NAMALWA (cell line): ENCODE results near the gene SIDT1.

ENCODE experiments used
- DNase-seq: peaks from one replicate; pipeline ENCODE4 v3.0.0-alpha.2; 2015; ENCODE audit warnings: low spot score

SIDT1 gene

GRCh38 chr3:113597596-113598354 is 65.4 kb downstream of the SIDT1 start:
- DNase-seq, result no peak

DNA sequence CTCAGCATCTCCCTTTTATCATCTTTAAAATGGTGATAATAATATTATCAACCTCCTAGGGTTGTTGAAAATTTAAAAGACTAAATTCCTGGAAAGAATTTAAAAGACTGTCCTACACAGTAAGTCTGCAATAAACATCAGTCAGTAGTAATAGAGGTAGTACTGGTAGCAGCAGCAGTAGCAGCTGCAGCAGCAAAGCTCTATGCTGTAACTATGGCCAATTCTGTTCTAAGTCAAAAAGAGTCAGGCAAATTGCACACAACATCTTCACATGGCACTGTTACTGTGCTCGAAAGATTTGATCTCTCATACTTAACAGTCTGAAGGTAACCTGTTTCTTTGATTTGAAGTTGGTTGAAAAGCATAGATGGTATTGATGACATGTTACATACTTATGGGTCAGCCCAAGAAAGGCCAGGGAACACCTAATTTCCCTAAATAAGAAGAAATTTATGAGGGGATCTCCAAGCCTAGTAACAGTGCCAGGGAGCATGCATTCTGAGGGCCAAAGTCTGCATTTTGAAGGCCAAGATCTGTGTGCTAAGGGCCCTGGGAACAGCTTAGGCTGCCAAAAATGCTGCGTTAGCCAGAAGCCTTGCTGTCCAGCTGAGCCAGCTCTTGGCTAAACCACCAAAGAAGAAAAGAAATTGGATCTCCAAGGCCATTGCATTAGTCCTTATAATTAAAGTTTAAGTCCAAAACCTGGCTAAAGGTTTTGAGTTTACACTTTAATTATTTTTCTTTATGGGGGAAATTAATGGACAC is 68.2 kb downstream of the SIDT1 start:
- no peak for DNase-seq

- DNase-seq, result no peak
Observed at GRCh38 chr3:113601240-113601639, 68.9 kb downstream of the SIDT1 start.

GRCh38 chr3:113602256-113602655 is 69.9 kb downstream of the SIDT1 start:
- DNase-seq, result no peak

DNA sequence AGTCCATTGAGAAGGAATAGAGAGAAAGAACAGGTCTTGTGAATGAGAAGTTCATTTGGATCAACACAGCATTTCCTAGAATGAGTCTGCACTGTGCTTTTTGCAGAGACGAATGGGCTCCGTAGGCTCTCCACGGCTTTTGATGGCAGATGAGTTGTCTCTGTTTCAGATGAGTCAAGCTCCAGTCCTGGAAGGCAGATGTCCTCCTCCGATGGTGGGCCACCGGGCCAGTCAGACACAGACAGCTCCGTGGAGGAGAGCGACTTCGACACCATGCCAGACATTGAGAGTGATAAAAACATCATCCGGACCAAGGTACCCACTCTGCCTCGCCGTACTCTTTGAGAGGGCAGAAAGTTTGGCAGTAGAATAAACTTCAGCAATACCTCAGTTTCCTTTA is 70.5 kb downstream of the SIDT1 start:
- DNase-seq, result no peak

- DNase-seq, result peak; percentile 61
Observed at GRCh38 chr3:113606539-113607218, 74.3 kb downstream of the SIDT1 start.

DNA sequence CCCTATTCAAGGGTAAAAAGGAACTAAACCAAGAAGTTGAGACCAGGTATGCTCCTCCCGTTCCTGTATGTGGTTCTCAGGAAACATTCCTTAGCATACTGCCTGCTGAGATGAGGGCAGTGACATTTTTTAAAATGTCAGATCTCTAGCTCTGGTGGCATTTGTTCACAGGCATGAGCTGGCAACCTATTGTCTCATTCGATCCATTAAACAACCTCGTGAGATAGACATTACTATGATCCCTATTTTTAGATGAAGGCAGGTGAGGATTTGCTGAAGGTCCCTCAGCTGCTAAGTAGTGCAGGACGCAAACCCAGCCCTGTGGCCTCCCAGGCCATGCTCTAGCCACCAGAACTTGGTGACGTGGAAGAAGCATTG is 74.9 kb downstream of the SIDT1 start:
- no peak for DNase-seq

DNA sequence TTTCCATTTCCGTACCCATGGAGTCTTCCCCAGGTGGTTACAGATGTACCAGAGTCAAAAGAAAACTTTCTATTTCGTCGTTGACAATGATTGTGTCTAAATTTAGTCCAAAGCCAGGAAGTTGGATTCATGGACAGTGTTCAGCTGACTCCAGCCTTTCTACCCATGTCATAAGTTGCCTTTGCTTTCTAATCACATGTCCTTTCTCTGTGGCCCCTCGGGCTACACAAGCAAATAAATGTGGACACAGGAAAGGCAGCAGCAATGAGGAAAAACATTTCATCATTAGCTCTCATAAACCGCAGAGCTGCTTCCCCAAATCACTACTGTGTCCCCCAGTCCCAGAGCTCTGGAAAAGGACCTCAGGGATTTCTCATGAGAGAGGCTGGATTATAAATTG is 82.0 kb downstream of the SIDT1 start:
- DNase-seq, result no peak

DNA sequence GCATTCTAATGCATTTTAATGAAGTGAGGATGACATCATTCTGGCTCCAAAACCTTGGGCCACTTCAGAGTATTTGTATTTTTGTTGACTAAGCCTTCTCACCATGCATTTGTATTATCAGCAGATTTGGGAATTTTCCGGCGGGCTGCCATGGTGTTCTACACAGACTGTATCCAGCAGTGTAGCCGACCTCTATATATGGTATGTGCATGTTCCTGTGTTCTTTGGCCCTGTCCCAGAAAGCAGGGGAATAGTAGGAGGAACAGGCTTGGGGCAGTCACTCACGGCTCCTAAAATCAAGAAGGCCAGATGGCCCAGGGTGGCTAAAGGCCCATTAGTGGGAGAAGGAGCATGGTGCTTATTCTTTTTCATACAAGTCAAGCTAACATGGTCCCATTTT is 83.6 kb downstream of the SIDT1 start:
- no peak for DNase-seq

- no peak for DNase-seq
Observed at GRCh38 chr3:113617726-113618125, 85.4 kb downstream of the SIDT1 start.

DNA sequence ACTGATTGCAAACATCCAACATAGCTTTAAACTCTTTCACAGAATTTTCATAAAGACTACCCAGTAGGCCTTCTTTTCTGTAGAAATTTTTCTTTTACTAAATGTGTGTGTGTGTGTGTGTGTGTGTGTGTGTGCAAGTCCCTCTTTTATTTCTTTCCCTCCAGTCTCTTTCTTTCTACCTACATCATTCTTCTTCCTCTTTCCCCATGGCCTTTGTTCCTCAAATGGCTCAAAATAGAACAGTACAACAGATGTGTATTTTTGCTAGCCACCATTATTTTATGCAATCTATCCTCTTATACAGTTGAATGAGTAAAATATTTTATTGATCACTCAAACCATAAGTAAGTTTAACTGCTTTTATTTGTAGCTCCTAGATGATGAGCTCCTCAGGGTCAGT is 87.7 kb downstream of the SIDT1 start:
- DNase-seq, result no peak

DNA sequence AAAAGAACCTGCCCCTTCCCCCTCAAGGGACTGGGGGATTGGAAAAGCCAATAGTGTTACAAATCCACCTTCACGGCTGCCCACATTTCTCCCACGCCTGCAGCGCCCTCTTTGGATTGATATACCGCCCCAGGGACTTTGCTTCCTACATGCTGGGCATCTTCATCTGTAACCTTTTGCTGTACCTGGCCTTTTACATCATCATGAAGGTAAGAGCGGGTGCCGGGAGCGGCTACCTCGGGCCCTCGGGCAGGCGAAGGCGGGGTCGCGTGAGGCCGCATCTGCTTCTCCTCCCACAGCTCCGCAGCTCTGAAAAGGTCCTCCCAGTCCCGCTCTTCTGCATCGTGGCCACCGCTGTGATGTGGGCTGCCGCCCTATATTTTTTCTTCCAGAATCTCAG is 91.0 kb downstream of the SIDT1 start:
- no peak for DNase-seq

GRCh38 chr3:113623811-113624210 is 91.5 kb downstream of the SIDT1 start:
- no peak for DNase-seq

DNA sequence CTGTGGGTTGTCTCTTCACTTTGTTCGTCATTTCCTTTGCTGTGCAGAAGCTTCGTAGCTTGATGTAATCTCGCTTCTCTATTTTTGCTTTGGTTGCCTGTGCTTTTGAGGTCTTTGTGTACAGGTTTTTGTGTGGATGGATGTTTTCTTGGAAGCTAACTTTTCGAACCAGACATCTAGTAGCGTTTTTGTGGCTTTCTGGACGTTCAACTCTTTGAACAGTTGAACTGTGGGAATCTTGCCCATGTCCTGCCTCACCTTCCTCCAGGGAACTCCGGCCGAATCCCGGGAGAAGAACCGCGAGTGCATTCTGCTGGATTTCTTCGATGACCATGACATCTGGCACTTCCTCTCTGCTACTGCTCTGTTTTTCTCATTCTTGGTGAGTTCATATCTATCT is 93.5 kb downstream of the SIDT1 start:
- no peak for DNase-seq

DNA sequence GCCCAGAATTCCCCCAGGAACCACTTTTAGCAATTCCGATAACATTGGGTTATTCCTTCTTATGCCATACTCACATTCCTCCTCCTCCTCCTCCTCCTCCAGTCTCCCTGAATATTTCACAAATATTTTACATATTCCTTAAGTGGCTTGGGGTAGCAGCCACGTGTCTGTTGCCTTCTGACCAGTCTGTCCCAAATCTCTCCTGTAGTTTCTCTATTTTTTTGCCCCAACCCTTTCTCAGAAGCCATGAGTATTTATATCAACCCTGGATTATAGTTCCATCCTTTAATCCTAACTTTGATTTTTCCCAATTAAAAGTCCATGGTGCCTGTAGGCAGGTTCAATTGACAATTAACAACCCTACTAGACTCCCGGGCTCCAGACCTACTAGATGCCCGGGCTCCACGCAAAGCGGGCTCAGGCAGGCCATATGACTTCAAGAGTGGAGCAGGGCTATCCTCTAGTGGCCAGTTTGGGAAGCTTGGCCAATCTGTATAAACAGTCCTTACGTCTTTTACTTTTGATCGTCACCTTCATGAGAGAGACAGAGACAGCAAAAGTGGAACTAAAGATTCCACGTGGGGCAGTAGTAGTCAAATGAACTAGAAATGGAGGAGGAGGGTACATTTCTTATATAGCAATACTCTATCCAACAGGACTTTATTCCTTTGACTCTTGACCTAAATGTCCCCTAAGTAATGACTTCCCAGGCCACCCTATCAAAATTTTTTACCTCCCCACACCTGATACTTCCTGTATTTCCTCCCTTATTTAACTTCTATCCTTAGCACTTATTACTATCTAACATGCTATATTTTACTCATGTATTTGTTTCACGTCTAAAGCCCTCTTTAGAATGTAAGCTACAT is 94.4 kb downstream of the SIDT1 start:
- peak; percentile 71 for DNase-seq

DNA sequence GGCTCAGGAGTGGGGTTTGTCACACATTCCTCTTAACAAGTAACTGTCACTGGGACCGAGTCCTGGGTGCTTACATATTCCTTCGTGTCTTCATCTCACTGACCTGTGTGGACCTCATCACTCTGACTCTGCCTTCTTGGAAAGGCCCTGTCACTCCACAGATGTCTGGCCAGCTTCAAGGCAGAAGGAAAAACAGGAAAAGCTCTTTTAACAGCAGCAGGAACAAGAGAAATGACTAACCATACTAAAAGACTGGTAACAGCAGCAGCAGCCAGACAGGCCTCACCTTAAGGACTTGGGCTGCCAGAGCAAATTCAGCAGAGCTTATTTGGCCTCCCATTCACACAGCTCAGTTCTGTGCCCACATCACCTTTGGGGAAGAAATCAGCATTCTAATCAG is 96.0 kb downstream of the SIDT1 start:
- DNase-seq, result no peak

GRCh38 chr3:113628788-113629187 is 96.4 kb downstream of the SIDT1 start:
- DNase-seq, result no peak

DNA sequence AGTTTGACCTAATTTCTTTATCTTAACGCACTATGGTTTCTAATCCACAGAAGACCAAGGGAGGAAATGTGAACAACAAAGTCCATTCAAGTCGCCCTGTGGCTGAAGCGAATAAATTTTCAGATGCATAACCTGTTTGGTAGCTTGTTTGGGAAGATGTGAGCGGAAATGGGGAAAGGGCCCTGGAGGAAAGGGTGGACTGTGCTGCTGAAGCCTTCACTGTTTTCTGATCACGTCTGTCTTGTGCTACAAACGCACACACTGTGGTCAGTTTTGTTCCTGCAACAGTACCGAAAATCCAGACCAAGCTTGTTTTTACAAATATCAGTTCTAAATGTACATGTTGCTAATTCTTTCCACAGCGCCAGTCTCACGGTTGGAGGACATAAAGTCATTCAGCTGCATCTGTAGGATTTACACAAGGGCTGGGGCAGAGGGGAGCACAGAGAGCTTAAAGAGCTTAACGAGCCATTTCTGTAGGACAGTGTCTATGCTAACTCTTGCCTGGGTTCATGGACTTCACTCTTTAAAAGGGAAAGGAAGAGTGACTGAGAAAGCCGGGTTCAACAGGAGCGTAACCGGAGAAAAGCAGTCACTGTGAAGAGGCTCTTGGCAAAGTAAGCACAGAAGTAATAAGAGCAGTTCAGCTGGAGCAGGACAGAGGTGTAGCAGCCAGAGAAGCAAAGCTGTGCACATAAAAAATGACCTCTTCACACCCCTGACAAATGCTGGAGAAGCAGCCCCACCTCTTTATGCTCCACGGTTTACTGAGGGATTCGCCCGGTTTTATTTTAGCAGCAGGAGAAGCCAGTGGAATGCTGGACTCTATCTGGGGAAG is 97.4 kb downstream of the SIDT1 start:
- no peak for DNase-seq

- peak; percentile 19 for DNase-seq
Observed at GRCh38 chr3:113630956-113631542, 98.7 kb downstream of the SIDT1 start.

DNA sequence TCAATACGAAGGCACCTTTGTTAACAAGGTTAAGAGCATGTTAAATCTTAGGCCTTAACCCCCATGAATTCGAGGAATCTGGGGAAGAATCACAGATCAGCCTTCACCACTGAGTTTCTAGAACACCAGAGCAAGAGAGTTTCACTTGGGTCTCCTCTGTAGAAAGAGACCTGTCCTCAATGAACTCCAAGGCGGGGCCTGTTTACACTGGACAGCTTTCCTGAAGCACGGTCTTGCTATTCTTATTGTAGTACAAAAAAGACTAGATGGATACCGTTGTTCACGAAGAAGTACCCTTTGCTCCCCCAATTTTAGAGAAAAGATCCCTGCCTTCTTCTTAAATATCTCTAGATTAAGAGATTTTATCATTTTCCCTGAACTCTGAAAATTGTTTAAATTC is 99.2 kb downstream of the SIDT1 start:
- no peak for DNase-seq
